ENCODE measurements around the gene ZNF683.
A peak's percentile ranks its signal among the peaks of the same experiment; 100 is the strongest.

Gene ZNF683

DNA sequence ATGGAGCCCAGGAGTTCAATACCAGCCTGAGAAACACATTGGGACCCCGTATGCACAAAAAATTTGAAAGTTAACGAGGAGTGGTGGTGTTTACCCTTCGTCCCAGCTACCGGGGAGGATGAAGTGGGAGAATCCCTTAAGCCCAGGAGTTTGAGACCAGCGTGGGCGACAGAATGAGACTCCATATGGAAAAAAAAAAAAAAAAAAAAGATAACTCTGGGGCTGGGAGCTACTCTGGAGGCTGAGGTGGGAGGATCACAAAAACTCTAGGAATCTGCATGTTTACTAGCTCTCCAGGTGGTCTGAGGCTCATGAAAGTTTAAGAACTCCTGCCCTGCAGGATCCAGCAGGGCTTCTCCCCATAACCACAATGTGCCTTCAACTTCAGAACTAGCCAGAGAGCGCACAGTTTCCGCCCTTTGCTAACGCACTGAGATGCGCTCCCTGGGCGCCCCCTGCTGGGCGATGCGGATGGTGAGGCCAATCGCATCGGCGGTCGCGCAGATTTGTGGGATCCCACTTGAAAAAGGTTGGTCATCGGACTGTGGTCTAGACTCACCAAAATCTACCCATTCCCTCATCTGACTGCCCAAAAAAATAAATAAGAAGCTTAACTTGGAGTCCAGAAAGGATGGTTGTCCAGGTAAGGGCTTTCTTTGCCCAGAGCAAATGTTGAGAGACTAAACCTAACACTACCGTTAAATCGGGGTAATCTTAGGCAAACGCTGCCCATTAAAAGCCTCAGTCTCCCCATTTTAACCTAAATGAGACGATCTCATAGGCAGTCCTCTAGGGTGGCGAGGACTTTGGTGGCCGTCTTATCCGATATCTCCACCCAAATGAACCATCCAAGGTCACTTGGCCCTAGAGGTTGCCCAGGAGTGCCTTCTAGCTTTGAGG lies 8.8 kb downstream of the ZNF683 start:
- TF ChIP-seq CTCF (IDR thresholded peaks at IDR 0.05; ENCODE audit: borderline replicate concordance, insufficient read depth, low read depth, low read length), result peak; percentile 97
- H3K4me3 ChIP-seq (ENCODE audit: low read depth, low read length), result no peak overlapping the region

GRCh38 chr1:26362331-26362730 lies 10.2 kb downstream of the ZNF683 start:
- no peak for TF ChIP-seq CTCF (IDR thresholded peaks at IDR 0.05; ENCODE audit: borderline replicate concordance, insufficient read depth, low read depth, low read length)
- no peak overlapping the region for H3K4me3 ChIP-seq (ENCODE audit: low read depth, low read length)

DNA sequence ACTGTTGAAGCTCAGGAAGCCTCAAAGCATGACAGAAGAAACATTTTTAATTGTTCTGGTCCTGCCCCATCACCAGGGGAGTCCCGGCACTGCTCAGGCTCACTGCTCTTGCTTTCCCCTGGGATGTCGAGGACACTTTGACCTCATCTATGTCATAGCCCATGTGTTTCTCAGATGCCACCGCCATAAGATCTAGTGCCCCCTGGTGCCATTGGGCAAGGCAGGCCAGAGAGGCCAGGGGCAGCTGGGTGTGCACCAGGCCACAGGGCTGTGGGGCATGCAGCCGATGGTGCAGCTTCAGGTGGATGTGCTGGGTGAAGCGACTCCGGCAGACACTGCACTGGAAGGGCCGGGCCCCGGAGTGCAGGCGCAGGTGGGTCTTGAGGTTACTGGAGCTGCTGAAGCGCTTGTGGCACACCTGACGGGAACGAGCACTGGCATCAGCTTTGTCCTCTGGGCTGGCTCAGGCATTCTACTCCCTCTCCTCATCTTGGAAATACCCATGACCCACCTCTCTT lies 10.9 kb downstream of the ZNF683 start:
- no peak overlapping the region for H3K4me3 ChIP-seq (ENCODE audit: low read depth, low read length)
- TF ChIP-seq CTCF (IDR thresholded peaks at IDR 0.05; ENCODE audit: borderline replicate concordance, insufficient read depth, low read depth, low read length), result no peak

DNA sequence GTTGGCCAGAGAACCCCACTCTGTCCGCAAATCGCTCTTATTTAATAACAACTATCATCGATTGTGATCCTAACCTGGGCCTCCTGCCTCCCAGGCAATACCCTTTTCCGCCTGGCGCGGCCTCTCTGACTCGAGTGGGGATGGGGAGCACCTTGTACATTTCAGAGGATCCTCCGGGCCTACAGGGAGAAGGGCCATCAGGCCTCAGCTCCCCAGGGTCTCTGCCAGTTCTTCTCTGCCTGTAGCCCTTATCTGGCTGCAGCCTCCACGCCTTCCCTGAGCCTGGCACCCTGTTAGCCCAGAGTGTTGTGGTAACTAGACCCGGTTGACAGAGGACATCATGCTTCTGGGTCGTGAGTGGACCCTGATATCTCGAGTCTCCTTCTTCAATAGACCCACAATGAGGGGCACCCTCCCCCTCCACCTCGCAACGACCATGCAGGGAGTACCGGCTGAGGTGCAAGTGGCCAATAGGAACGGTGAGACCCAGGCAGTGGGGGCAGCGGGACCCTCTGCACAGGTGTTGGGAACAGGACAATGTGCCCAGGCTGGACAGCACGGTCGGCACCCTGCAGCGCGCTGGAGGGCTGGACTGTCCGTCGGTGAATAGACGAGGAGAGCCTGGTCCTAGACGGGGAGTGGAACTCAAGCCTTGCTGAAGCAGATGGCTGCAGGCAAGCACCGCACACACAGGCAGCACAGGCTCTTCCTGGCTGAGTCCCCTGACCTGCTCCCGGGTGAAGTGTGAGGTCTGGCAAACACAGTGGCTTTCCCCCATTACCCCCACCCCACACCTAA lies 11.5 kb downstream of the ZNF683 start:
- no peak overlapping the region for H3K4me3 ChIP-seq (ENCODE audit: low read depth, low read length)
- no peak for TF ChIP-seq CTCF (IDR thresholded peaks at IDR 0.05; ENCODE audit: borderline replicate concordance, insufficient read depth, low read depth, low read length)

GRCh38 chr1:26359981-26360806 lies 12.4 kb downstream of the ZNF683 start:
- TF ChIP-seq CTCF (IDR thresholded peaks at IDR 0.05; ENCODE audit: borderline replicate concordance, insufficient read depth, low read depth, low read length), result no peak
- H3K4me3 ChIP-seq (ENCODE audit: low read depth, low read length), result no peak overlapping the region

DNA sequence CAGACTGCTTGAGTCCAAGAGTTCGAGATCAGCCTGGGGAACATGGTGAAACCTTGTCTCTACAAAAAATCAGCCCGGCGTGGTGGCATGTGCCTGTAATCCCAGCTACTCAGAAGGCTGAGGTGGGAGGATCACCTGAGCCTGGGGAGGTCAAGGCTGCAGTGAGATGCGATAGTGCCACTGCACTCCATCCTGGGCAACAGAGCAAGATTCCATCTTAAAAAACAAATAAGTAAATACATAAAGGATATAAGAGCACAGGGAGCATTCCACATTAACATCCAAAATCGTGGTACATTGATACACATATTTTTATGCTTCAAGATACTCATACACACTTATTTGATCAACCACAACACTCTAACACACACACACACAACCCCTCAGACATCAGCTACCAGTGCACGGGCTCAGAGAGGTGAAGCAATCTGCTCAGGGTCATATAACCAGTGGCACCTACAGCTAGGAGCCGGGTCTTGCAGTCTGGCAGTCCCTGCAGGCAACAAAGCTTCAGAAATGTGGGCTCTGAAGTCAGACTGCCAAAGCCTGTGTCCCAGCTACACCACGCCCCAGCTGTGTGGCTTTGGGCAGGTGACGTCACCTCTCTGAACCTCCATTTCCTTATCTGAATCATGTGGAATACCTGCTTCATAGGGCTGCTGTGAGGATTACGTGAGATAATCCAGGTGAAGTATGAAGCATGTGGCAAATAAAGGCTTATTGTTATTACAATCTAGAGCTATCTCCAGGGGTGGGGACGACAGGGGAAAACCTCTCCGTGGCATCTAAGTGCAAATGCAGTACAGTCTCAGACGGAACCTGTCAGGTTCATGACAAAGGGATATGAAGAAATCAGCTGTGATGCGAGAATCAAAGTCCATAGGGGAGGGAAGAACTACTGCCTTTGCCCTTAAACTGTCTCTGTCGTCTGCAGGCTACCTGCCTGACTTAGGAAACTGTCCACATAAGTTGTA lies 13.9 kb downstream of the ZNF683 start:
- no peak overlapping the region for H3K4me3 ChIP-seq (ENCODE audit: low read depth, low read length)

More for the DNA sequence above, 13.9 kb downstream of the ZNF683 start:
- no peak for TF ChIP-seq CTCF (IDR thresholded peaks at IDR 0.05; ENCODE audit: borderline replicate concordance, insufficient read depth, low read depth, low read length)
